K562 (cell line): ENCODE results near the gene MACROD2. TPM values are rescaled to one million over a fixed set of nuclear protein-coding genes. Genes with fewer than 3 reads are reported as not detected.

Source experiments
- BRF2 ChIP-seq: IDR thresholded peaks from 3 replicates; pipeline ENCODE4 v1.6.1; 2011; ENCODE audit warnings: borderline replicate concordance, mild to moderate bottlenecking; ENCODE audit not compliant: insufficient read length, insufficient read depth
- MCM3 ChIP-seq: fragments of 450-650 bp; IDR thresholded peaks from 2 replicates; pipeline ENCODE4 v1.6.1; 2016
- ZNF134 ChIP-seq: fragments of 250-450 bp; sonication (Bioruptor Pico); conservative IDR thresholded peaks from 2 replicates; pipeline ENCODE4 v1.4.0; 2020
- ZNF592 ChIP-seq: fragments of 450-650 bp; IDR thresholded peaks from 2 replicates; pipeline ENCODE4 v1.6.1; 2017; ENCODE audit warnings: antibody characterized with exemption, mild to moderate bottlenecking
- ZNF609 ChIP-seq: sonication (generic); formaldehyde crosslinking; IDR thresholded peaks from 2 replicates; pipeline ENCODE4 v1.8.1; 2023; ENCODE audit warnings: missing genetic modification reagents, mild to moderate bottlenecking, borderline replicate concordance
- polyA plus RNA-seq, 8 experiments: library from polyadenylated mRNA; depleted of rRNA in 4 of 8; stranded (reverse) in 5 of 8; unstranded in 3 of 8; fragments of >200 nt; fragmentation: Nextera tagmentation in 2 of 8; fragmentation: Illumina TruSeq in 1 of 8; extraction: Ambion mirVana in 2 of 8; extraction: Trizol in 1 of 8; gene quantifications; 2 replicates each; pipeline versions ENCODE4 v1.2.1 to v1.2.3, GENCODE V29; 2011 to 2014; ENCODE audit warnings: inconsistent platforms in 1 of 8, missing spikeins in 1 of 8
- total RNA-seq, 7 experiments: library from RNA; depleted of rRNA in 6 of 7; stranded (reverse); fragments of >200 nt in 6 of 7; fragmentation: Illumina TruSeq in 2 of 7; extraction: Trizol in 2 of 7; gene quantifications; 2 replicates each; pipeline versions ENCODE4 v1.2.1 to v1.2.3, GENCODE V29; 2011 to 2021; ENCODE audit warnings: low replicate concordance in 1 of 7

Gene MACROD2
- total and polyA plus RNA-seq, 9 of the 15 experiments (the other 6 are each of a cell fraction or from before 2014, with no cell fraction given) = not detected

- TF ChIP-seq ZNF592 = no peak
- no peak for TF ChIP-seq BRF2
- TF ChIP-seq ZNF609 (CRISPR knock-in tag) = no peak
- TF ChIP-seq ZNF134 (CRISPR knock-in tag) = no peak
- TF ChIP-seq MCM3 = no peak
- TF ChIP-seq, all 486 proteins: peak for 0
Observed at GRCh38 chr20:14643146-14643545, 647.8 kb downstream of the MACROD2 start (continued).
